GM21447 (cell line): ENCODE data around the gene AKAP6.

Experiments used
- ATAC-seq: cut with Tn5 transposase; IDR thresholded peaks from one replicate; pipeline ENCODE4 v1.9.1; 2021; ENCODE audit not compliant: unreplicated experiment

Gene AKAP6

GRCh38 chr14:32618991-32619390, 289.9 kb downstream of the AKAP6 start:
- no peak for ATAC-seq

- ATAC-seq = no peak
Measured at GRCh38 chr14:32620303-32620702, 291.2 kb downstream of the AKAP6 start.

- no peak for ATAC-seq
Measured at GRCh38 chr14:32620724-32621123, 291.6 kb downstream of the AKAP6 start.

- no peak for ATAC-seq
Measured at GRCh38 chr14:32621585-32621984, 292.5 kb downstream of the AKAP6 start.

GRCh38 chr14:32622742-32623141, 293.6 kb downstream of the AKAP6 start:
- ATAC-seq = no peak

GRCh38 chr14:32623300-32624093, 294.4 kb downstream of the AKAP6 start:
- no peak for ATAC-seq

- no peak for ATAC-seq
Measured at GRCh38 chr14:32625211-32625610, 296.1 kb downstream of the AKAP6 start.

GRCh38 chr14:32627545-32628298, 298.6 kb downstream of the AKAP6 start:
- no peak for ATAC-seq

- ATAC-seq = no peak
Measured at GRCh38 chr14:32629236-32629635, 300.1 kb downstream of the AKAP6 start.

GRCh38 chr14:32630701-32631100, 301.6 kb downstream of the AKAP6 start:
- ATAC-seq = no peak

GRCh38 chr14:32633224-32633859, 304.2 kb downstream of the AKAP6 start:
- no peak for ATAC-seq

GRCh38 chr14:32633930-32634329, 304.8 kb downstream of the AKAP6 start:
- no peak for ATAC-seq

- ATAC-seq = no peak
Measured at GRCh38 chr14:32635061-32635719, 306.1 kb downstream of the AKAP6 start.

- no peak for ATAC-seq
Measured at GRCh38 chr14:32637582-32637981, 308.5 kb downstream of the AKAP6 start.

- no peak for ATAC-seq
Measured at GRCh38 chr14:32639208-32639607, 310.1 kb downstream of the AKAP6 start.

GRCh38 chr14:32645551-32645950, 316.5 kb downstream of the AKAP6 start:
- ATAC-seq = no peak

GRCh38 chr14:32648434-32648833, 319.3 kb downstream of the AKAP6 start:
- no peak for ATAC-seq

- ATAC-seq = no peak
Measured at GRCh38 chr14:32650030-32650429, 320.9 kb downstream of the AKAP6 start.

- ATAC-seq = no peak
Measured at GRCh38 chr14:32650665-32651064, 321.6 kb downstream of the AKAP6 start.

- ATAC-seq = no peak
Measured at GRCh38 chr14:32654106-32654505, 325.0 kb downstream of the AKAP6 start.

GRCh38 chr14:32656601-32657000, 327.5 kb downstream of the AKAP6 start:
- no peak for ATAC-seq
